HL-60 (cell line): ENCODE measurements around the gene LHFPL6.

Experiments
- DNase-seq, 2 experiments: peaks; one replicate each; pipeline ENCODE4 v3.0.0-alpha.2; 2010 to 2020; ENCODE audit warnings: low read depth in 1 of 2, low spot score in 1 of 2
- H3K27ac ChIP-seq: fragments of 250-450 bp; sonication (Bioruptor Pico); replicated peaks from 2 replicates; pipeline ENCODE4 v1.5.1; 2020; ENCODE audit warnings: mild to moderate bottlenecking, moderate library complexity
- H3K27me3 ChIP-seq: fragments of 250-450 bp; sonication (Bioruptor Pico); 2 replicates; pipeline ENCODE4 v1.5.1; 2021; ENCODE audit warnings: mild to moderate bottlenecking, moderate library complexity; ENCODE audit not compliant: insufficient read depth, poor library complexity, severe bottlenecking
- H3K4me3 ChIP-seq: replicated peaks from 2 replicates; pipeline ENCODE4 v1.5.1; 2011; ENCODE audit warnings: mild to moderate bottlenecking, control low read depth, low read length; ENCODE audit not compliant: insufficient read depth
- CTCF ChIP-seq: IDR thresholded peaks from one replicate; pipeline ENCODE4 v1.5.1; 2011; ENCODE audit warnings: low read length, control low read depth, inconsistent platforms; ENCODE audit not compliant: insufficient read depth
- GABPA ChIP-seq: IDR thresholded peaks from 2 replicates; pipeline ENCODE4 v1.6.1; 2012; ENCODE audit warnings: low read depth
- POLR2AphosphoS5 ChIP-seq: IDR thresholded peaks from 2 replicates; pipeline ENCODE4 v1.6.1; 2012; ENCODE audit warnings: low read depth
- SPI1 ChIP-seq: IDR thresholded peaks from 2 replicates; pipeline ENCODE4 v1.6.1; 2012; ENCODE audit warnings: low read depth, mild to moderate bottlenecking, borderline replicate concordance
- TF ChIP-seq, protein P1 (sequence below): IDR thresholded peaks from 2 replicates; pipeline ENCODE4 v1.6.1; 2012; ENCODE audit warnings: low read depth; ENCODE audit not compliant: insufficient replicate concordance

LHFPL6 gene

DNA sequence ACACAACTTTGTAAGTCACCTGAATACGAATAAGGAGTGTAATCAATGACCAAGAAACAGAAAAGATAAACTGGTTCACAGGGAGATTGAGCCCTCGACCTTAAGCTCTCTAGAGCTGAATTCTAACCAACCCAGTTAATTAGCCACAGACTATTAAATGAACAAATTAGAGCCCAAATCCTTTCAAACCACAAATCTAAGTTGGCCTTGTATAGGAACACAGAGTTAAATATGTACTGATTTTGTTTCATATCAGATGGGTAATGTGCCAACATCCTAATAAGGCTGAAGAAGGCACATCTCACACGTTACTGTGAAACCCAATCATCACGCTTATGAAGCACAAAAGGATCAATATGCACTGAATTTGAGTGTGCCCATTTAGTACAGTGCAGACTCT is 156.1 kb downstream of the LHFPL6 start:
- no peak overlapping the region for H3K27ac ChIP-seq
- DNase-seq, result no peak
- TF ChIP-seq POLR2AphosphoS5 (no peak), GABPA (no peak), SPI1 (no peak), CTCF (no peak)
- TF ChIP-seq, protein P1, sequence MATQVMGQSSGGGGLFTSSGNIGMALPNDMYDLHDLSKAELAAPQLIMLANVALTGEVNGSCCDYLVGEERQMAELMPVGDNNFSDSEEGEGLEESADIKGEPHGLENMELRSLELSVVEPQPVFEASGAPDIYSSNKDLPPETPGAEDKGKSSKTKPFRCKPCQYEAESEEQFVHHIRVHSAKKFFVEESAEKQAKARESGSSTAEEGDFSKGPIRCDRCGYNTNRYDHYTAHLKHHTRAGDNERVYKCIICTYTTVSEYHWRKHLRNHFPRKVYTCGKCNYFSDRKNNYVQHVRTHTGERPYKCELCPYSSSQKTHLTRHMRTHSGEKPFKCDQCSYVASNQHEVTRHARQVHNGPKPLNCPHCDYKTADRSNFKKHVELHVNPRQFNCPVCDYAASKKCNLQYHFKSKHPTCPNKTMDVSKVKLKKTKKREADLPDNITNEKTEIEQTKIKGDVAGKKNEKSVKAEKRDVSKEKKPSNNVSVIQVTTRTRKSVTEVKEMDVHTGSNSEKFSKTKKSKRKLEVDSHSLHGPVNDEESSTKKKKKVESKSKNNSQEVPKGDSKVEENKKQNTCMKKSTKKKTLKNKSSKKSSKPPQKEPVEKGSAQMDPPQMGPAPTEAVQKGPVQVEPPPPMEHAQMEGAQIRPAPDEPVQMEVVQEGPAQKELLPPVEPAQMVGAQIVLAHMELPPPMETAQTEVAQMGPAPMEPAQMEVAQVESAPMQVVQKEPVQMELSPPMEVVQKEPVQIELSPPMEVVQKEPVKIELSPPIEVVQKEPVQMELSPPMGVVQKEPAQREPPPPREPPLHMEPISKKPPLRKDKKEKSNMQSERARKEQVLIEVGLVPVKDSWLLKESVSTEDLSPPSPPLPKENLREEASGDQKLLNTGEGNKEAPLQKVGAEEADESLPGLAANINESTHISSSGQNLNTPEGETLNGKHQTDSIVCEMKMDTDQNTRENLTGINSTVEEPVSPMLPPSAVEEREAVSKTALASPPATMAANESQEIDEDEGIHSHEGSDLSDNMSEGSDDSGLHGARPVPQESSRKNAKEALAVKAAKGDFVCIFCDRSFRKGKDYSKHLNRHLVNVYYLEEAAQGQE, result no peak

DNA sequence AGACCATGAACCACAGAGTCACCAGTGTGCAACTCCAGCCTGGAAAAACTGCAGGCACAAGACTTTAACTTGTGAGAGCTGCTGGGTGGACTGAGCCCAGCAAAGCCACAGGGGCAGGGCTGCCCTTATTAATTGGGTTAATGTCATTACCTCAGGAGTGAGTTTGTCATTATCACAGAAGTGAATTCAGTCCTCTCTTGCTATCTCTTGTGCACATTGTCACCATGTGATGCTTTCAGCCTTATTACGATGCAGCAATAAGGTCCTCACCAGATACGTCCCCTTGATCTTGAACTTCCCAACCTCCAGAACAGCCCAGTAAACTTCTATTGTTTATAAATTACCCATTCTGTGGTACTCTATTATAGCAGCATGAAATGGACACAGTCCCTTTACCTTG is 158.1 kb downstream of the LHFPL6 start:
- DNase-seq, result no peak
- Histone ChIP-seq H3K27ac (no peak overlapping the region), H3K4me3 (no peak overlapping the region), H3K27me3 (no peaks in the 10 kb centered on the region)
- no peak for TF ChIP-seq CTCF
- no peak for TF ChIP-seq GABPA
- TF ChIP-seq SPI1, result no peak
- TF ChIP-seq, protein P1, result no peak
- TF ChIP-seq POLR2AphosphoS5, result no peak

More for the DNA sequence above, 156.1 kb downstream of the LHFPL6 start:
- Histone ChIP-seq H3K4me3 (no peak overlapping the region), H3K27me3 (no peaks in the 10 kb centered on the region)

GRCh38 chr13:39433651-39434050 is 169.3 kb downstream of the LHFPL6 start:
- DNase-seq, result no peak
- Histone ChIP-seq H3K27me3 (no peaks in the 10 kb centered on the region), H3K27ac (no peak overlapping the region), H3K4me3 (no peak overlapping the region)
- TF ChIP-seq SPI1, result no peak
- TF ChIP-seq, protein P1, result no peak
- TF ChIP-seq CTCF, result no peak
- TF ChIP-seq POLR2AphosphoS5, result no peak
- TF ChIP-seq GABPA, result no peak
